H7 (cell line): Measurements from ENCODE around the gene ADGRL1. TPM values are rescaled to one million over a fixed set of nuclear protein-coding genes. Genes with fewer than 3 reads are reported as not detected.
A peak's percentile ranks its signal among the peaks of the same experiment; 100 is the strongest.

Source experiments
- DNase-seq: peaks from one replicate; pipeline ENCODE4 v3.0.0; 2012
- H3K27me3 ChIP-seq: 2 replicates; pipeline ENCODE4 v1.6.0; 2011; ENCODE audit warnings: mild to moderate bottlenecking, low read length; ENCODE audit not compliant: control insufficient read depth, insufficient read depth
- H3K36me3 ChIP-seq: replicated peaks from 2 replicates; pipeline ENCODE4 v1.5.1; 2011; ENCODE audit warnings: low read length; ENCODE audit not compliant: control insufficient read depth, insufficient read depth
- H3K4me3 ChIP-seq: 2 replicates; pipeline ENCODE4 v1.5.1; 2011; ENCODE audit warnings: low read depth, mild to moderate bottlenecking, control low read depth, low read length, moderate library complexity; ENCODE audit not compliant: insufficient read depth
- total RNA-seq: library from RNA; depleted of rRNA; stranded (reverse); fragments of >200 nt; shearing (Covaris generic); gene quantifications from 2 replicates; pipeline ENCODE4 v1.2.3, GENCODE V29; 2014

ADGRL1 gene
- total RNA-seq, 1 experiment from 2014 or later: 60.7 TPM

GRCh38 chr19:14136509-14137281, 69.3 kb downstream of the ADGRL1 start, which contains the start of gene ASF1B:
Gene ASF1B, minus strand, starts transcription at chr19:14136589. Its CDS starts 133 bp downstream, at chr19:14136456.
- DNase-seq: peak; percentile 99
- H3K36me3 ChIP-seq: no peaks in the 10 kb centered on the region
- no peaks in the 10 kb centered on the region for H3K27me3 ChIP-seq
- peak within 1 kb of the TSS; percentile 91 for H3K4me3 ChIP-seq

- Histone ChIP-seq H3K4me3 (peak overlapping the region; percentile 91), H3K36me3 (no peaks in the 10 kb centered on the region), H3K27me3 (no peaks in the 10 kb centered on the region)
- DNase-seq: peak; percentile 84
These were observed 69.9 kb downstream of the ADGRL1 start for GRCh38 chr19:14135985-14136508.

GRCh38 chr19:14135355-14135754, 70.6 kb downstream of the ADGRL1 start:
- H3K4me3 ChIP-seq: peak overlapping the region; percentile 91
- H3K36me3 ChIP-seq: no peaks in the 10 kb centered on the region
- DNase-seq: peak; percentile 38
- no peaks in the 10 kb centered on the region for H3K27me3 ChIP-seq

GRCh38 chr19:14127929-14128509, 78.0 kb downstream of the ADGRL1 start:
- Histone ChIP-seq H3K4me3 (no peak overlapping the region), H3K27me3 (no peaks in the 10 kb centered on the region), H3K36me3 (peaks cover 9% of the 10 kb centered on the region)
- DNase-seq: no peak

GRCh38 chr19:14127176-14127575, 78.8 kb downstream of the ADGRL1 start:
- peaks cover 9% of the 10 kb centered on the region for H3K36me3 ChIP-seq
- no peaks in the 10 kb centered on the region for H3K27me3 ChIP-seq
- no peak overlapping the region for H3K4me3 ChIP-seq
- no peak for DNase-seq

GRCh38 chr19:14122924-14123323, 83.0 kb downstream of the ADGRL1 start:
- Histone ChIP-seq H3K4me3 (no peak overlapping the region), H3K27me3 (no peaks in the 10 kb centered on the region), H3K36me3 (peaks cover 12% of the 10 kb centered on the region)
- DNase-seq: no peak

GRCh38 chr19:14120497-14120780, 85.5 kb downstream of the ADGRL1 start:
- Histone ChIP-seq H3K36me3 (peaks cover 9% of the 10 kb centered on the region), H3K4me3 (no peak overlapping the region), H3K27me3 (no peaks in the 10 kb centered on the region)
- no peak for DNase-seq

- no peak for DNase-seq
- Histone ChIP-seq H3K4me3 (no peak overlapping the region), H3K36me3 (peaks cover 9% of the 10 kb centered on the region), H3K27me3 (no peaks in the 10 kb centered on the region)
These were observed 86.1 kb downstream of the ADGRL1 start for GRCh38 chr19:14119644-14120496.

GRCh38 chr19:14119146-14119545, 86.8 kb downstream of the ADGRL1 start:
- Histone ChIP-seq H3K27me3 (no peaks in the 10 kb centered on the region), H3K4me3 (no peak overlapping the region), H3K36me3 (peaks cover 4% of the 10 kb centered on the region)
- no peak for DNase-seq

GRCh38 chr19:14118165-14119051, 87.6 kb downstream of the ADGRL1 start:
- Histone ChIP-seq H3K36me3 (peaks cover 4% of the 10 kb centered on the region), H3K4me3 (peak overlapping the region; percentile 42), H3K27me3 (no peaks in the 10 kb centered on the region)
- no peak for DNase-seq

- Histone ChIP-seq H3K27me3 (no peaks in the 10 kb centered on the region), H3K4me3 (peak within 1 kb of the TSS; percentile 72), H3K36me3 (peaks cover 4% of the 10 kb centered on the region)
- DNase-seq: peak; percentile 100
These were observed 88.3 kb downstream of the ADGRL1 start, which contains the start of gene PRKACA for GRCh38 chr19:14117668-14118164. Gene PRKACA, minus strand, starts transcription at chr19:14117762. Its CDS starts 215 bp downstream, at chr19:14117547.

- Histone ChIP-seq H3K4me3 (peak overlapping the region; percentile 72), H3K27me3 (no peaks in the 10 kb centered on the region), H3K36me3 (peaks cover 4% of the 10 kb centered on the region)
- peak; percentile 84 for DNase-seq
These were observed 88.9 kb downstream of the ADGRL1 start for GRCh38 chr19:14116918-14117578.

- Histone ChIP-seq H3K4me3 (peak overlapping the region; percentile 72), H3K27me3 (no peaks in the 10 kb centered on the region), H3K36me3 (peaks cover 4% of the 10 kb centered on the region)
- DNase-seq: peak; percentile 31
These were observed 89.4 kb downstream of the ADGRL1 start for GRCh38 chr19:14116525-14116917.
